Stimulated activated CD8-positive, alpha-beta memory T cell treated with anti-CD3 and anti-CD28 coated beads, Interleukin-7, amount 100 ng/mL, for 48 hours (primary cell): Measurements from ENCODE around the gene KRTAP5-4.
"Not testable (repeated sequence)": the region's sequence is repeated elsewhere in the genome, so short reads cannot be mapped to it uniquely, and the experiment has no call there.

Experiments
- DNase-seq, 2 donors: peaks; one replicate each; pipeline ENCODE4 v3.0.0-alpha.2; 2020; ENCODE audit warnings: low read depth in 1 of 2; ENCODE audit errors: extremely low read depth in 1 of 2

Gene KRTAP5-4

DNA sequence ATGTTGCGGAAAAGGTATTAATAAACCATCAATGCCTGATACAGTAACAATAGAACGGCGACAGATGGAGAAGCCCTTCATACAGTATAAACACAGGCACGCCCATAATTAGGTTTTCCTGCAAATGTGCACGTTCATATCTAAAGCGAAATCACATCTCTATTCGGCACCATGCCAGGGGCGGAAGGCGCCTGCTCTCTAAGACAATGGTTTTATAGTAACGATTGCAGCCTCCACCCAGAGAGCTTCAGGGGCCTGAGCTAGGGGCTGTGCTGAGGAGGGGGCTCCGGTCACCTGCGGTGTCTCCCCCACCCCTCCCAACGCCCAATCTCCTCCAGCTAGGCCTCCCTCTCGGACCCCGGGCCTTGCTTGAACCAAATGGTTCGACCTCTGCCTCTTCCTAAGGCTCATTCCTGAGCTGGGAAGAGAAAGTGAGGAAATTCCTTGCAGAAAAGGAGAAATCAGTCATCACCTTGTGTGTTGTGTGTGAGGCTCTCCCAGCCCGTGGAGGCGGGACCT lies 17.2 kb upstream of the KRTAP5-4 start:
- no peak for DNase-seq

DNA sequence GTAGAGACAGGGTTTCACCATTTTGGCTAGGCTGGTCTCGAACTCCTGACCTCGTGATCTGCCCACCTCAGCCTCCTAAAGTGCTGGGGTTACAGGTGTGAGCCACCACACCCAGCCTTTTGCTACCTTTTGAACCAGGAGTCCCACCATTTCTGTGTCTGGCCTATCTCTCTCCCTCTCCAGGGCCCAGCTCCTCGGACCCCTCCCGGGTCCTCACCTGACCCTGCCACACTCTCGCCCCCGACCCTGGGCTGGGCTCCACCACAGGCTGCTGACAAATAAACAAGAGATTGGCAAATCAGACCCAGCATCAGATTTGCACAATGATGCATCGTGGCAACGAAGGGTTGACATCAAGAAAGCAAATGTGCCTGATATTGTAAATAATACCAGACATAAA lies 16.4 kb upstream of the KRTAP5-4 start:
- DNase-seq, result no peak

DNA sequence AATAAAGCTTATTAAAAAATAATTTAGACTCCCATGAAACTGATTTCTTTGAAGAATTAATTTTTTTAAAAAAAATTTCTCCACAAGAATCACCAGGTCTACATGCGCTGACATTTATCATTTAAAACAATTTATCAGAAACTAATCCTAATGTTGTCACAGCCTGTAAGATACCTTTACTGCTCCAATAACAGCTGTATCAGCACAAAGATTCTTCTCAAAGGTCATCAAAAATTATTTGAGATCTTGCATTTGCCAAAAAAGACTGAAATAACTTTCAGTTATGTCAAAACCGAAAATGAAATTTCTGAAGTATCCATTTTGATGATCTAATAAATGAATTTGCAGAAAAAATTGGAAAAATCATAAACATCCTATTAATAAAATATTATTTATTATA lies 15.7 kb upstream of the KRTAP5-4 start:
- DNase-seq, result no peak

DNA sequence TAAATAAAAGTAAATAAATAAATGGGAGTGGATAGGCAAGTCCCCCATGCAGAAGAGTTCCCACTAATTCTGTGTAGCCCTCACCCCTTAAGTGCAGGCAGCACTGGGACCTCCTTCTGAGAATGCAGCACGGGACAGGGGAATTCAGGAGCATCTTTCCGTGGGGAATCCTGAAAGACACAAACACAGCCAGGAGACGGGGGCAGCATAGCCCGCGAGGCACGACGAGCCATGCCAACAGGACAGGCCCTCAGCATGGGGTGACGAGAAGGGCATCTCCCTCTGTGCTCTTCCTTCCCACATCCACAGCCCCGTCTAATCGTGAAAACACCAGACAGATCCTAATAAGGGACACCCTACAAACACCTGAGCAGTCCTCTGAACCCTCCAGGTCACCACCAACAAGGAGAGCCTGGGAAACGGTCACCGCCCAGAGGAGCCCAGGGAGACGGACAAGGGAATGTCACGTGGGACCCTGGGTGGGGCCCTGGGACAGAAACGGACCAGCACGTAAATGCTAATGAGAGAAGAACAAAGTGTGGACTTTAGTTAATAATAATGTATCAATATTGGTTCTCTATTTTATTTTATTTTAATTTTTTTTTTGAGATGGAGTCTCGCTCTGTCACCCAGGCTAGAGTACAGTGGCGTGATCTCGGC lies 14.5 kb upstream of the KRTAP5-4 start:
- no peak for DNase-seq

DNA sequence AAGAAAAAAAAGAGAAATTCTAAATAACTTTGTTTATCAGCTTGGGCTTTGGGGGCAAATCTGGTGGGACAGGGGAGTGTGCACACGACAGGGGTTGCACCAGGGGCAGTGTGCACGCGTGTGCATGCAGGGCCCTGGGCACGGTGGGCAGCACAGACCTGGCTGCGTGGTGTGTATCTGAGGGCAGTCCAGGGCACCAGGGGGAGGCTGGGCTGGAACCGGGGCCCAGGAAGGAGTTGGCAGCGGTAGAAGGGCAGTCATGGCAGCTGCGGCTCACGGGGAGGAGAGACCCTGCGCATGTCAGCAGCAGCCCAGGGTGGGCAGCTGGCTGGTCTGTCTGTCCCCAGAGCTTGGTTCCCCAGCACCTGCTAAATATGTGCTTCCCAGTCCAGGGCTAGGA lies 11.9 kb upstream of the KRTAP5-4 start:
- no peak for DNase-seq

DNA sequence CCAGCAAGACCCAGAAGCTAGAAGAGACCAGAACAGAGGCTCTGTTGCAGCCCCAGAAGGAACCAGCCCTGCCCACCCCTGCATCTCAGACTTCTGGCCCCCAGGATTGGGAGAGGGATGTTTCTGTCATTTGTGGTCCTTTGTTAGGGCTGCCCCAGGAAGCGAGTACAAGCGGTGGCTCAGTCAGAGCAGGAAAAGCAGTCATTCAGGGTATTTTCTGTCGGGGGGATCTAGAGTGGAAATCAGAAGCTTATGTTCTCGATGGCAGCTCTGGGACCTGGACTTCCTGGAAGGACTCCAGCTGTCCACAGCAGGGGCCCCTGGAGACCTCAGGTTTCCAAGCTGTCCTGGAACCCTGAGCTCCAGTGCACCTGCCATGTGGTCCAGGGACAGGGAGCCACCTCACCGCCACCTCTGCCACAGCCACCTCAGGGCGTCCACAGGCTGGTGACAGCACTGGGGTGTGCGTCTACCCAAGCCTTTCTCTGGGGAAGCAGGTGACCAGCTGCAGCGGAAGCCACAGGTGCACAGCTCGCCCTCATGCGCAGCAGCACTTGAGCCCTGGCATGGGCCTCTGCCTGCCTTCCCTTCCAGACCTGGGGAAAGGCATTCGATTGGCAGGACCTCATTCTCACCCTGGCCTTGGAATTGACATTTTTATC lies 10.2 kb upstream of the KRTAP5-4 start:
- no peak for DNase-seq

DNA sequence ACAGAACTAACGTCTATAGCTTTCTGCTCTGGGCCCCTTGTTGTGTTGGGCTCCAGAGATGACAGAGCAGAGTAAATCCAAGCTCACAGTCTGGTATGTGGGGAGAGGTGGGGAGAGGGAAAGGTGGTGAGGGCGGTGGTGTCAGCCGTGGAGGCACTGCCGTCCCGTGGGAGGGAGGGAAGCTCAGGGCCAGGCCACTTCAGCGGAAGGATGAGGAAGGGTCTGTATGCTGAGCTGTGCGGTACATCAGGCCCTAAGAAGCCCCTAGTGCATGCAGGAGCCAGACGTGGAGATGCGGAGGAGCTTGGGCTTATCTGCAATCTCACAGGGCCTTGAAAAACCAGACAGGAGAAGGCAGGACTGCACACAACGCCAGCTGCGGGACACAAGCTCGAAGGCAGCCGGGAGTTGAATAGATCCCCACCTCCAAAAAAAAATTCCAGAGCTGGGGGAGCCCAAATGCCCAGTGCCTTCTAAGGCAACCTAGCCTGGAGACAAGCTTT lies 9.2 kb upstream of the KRTAP5-4 start:
- no peak for DNase-seq

DNA sequence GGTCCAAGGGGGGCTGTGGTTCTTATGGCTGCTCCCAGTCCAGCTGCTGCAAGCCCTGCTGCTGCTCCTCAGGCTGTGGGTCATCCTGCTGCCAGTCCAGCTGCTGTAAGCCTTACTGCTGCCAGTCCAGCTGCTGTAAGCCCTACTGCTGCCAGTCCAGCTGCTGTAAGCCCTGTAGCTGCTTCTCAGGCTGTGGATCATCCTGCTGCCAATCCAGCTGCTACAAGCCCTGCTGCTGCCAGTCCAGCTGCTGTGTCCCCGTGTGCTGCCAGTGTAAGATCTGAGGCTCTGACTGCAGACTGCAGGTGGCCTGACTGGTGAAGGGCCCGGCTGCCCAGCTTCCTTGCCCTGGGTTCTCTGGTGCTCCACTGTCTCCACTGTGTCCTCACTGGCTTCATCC lies 8.3 kb upstream of the KRTAP5-4 start:
- DNase-seq, result no peak

DNA sequence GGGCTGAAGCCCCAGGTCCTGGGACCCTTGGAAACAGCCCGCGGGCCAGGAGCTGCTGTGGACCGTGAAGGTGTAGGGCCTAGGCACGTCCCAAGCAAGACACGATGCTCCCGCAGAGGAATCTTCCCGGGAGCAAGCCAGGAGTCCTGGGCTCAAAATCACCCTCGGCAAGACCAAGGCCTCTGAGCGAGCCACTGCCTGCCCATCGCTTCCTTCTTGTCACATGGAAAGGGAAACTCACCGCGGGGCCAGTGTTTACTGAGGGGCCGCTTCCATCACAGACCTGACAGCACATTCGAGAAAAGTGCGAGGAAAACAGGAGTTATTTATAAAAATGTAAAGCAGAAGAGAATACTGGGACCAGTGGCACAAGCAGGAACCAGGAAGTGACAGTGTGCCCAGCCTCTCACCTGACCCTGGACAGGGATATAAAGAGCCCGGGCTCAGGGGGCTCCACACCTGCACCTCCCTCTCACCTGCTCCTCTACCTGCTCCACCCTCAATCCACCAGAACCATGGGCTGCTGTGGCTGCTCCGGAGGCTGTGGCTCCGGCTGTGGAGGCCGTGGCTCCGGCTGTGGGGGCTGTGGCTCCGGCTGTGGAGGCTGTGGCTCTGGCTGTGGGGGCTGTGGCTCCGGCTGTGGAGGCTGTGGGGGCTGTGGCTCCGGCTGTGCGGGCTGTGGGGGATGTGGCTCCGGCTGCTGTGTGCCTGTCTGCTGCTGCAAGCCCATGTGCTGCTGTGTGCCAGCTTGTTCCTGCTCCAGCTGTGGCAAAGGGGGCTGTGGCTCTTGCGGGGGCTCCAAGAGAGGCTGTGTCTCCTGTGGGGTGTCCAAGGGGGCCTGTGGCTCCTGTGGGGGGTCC lies 7.6 kb upstream of the KRTAP5-4 start, which contains the start of gene KRTAP5-5:
KRTAP5-5 (plus strand) TSS at position 450 of the 860 bp plus-strand sequence; CDS start at position 516, 66 bp downstream.
- DNase-seq, result no peak

DNA sequence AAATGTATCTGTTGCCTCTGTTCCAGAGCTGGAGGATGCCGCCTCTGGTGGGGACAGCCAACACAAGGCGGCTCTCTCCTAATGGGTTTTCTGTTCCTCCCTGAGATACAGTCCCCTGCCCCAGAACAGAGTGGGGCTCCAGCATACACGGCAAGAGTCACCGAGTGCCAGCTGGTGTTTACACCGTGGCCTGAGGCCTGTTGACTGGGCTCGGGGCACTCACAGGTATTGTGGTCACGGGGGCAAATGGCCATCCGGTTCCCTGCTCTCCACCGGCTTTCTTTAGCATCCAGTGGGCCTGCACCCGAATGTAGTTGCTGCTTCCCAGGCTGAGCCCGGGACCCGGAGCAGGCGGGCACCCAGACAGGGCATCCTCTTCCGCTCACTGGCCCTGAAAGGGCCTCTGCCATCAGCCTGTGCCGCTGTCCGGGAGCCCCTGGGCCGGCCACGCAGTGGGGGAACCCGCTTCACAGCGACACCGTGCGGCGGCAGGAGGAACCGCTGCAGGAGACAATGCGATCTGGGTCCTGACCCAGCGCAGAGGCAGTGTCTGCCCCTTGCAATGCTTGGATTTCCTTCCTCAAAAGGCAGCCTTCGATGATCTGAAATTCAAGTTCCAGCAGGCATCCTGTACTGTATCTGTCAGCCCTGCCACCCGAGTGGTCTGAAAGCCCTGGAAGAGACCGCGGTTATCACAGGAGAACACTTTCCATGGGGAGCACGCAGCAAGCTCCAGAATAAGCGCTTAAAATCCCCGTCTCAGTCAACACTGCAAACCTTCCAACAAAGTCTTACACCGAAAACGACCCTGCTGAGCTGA lies 6.8 kb upstream of the KRTAP5-4 start:
- peak; percentile 16 to 27 for DNase-seq

DNA sequence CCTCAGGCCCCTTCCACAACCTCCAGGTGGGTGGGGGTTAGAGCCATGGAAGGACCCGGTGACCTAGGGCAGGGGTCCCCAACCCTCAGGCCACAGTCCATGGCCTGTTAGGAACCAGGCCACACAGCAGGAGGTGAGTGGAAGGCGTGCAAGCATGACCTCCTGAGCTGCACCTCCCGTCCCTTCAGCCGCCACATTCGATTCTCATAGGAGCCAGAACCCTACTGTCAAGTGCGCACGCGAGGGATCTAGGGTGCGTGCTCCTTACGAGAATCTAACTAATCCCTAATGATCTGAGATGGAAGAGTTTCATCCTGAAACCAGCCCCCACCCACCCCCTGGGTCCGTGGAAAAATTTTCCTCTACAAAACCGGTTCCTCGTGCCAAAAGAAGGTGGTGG lies 3.6 kb upstream of the KRTAP5-4 start:
- DNase-seq, result no peak

DNA sequence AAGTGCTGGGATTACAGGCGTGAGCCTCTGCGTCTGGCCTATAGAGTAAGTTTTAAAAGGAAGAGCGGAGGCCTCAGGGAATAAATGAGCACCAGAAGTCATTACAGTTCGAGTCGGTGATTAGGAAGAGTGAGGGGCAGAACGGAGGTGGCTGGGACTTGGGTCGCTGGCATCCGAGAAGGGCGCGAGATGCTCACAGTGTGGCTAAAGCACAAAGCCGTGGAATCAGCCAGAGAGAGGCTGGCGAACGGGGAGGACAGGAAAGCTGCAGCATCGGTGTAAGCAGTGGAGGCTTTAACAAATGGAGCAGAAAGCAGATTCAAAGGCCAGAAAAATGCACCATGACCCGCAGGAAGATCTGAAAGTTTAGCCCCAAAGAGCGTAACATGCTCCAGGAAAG lies 2.7 kb upstream of the KRTAP5-4 start:
- no peak for DNase-seq

DNA sequence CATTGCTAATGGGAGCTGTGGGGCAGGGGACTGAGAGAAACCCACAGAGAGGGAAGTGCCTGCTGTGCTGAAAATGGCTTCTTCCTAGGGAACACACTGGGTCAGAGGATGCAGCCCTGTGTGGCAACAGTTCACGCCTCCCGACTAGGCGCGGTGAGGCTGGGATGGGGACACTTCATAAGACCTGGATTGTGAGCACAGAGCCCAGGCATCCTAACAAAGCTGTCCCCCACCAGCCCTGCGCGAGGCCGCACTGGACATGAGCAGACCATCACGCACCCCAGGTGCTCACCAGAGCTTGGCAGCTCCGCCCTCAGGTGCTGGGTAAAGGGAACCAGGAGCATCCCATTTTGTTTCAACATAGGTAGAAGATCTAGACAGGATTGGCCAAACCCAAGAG lies 1.8 kb upstream of the KRTAP5-4 start:
- no peak for DNase-seq

DNA sequence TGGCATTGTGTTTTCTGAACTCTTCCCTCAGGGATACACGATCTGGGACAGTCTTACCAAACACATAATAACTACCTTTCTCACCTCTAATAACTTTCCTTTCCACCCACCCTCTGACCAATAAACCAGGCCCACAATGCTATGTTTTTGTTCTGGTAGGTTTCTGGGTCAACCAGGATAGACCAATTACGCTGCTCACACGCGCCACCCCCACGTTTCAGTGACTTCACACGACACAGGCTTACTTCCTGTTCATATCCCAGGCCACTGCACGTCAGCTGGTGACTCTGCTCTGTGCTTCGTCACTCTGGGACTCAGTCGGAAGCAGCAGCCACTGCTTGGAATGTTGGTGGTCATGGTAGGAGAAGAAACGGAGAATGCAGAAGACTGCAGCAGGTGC lies 2.5 kb downstream of the KRTAP5-4 start:
- DNase-seq, result no peak

DNA sequence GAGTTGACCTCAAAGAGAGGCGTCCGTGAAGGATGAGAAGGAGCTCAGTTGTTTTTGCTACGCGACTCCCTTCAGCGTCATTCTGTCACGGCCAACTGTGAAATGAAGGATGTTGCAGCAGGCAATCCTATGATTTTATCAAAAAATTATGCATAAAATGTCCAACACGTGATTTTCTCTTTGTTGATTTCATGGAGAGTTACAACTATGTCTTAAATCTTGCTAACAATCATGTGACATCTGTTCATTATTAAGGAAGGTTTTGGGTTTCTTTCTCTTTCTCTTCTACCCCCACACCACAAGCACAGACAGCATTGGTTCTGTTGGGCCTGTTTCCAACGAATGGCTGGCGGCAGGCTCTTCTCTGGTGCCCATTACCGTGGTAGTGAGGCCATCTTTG lies 3.7 kb downstream of the KRTAP5-4 start:
- no peak for DNase-seq

DNA sequence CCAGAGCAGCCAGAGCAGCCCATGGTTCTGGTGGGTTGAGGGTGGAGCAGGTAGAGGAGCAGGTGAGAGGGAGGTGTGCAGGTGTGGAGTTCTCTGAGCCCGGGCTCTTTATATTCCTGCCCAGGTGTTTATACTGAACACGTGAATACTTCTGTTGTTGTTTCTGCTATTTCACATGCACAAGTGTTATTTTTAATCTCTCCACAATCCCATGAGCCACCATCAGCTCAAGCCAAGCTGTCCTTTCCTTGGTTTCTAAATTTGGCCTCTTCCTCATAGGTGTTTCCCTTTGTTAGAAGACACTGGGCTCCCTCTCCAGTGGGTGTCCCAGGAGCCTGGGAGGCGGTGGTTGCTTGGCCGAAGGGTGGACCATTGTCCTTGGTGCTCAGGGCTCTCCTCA lies 13.6 kb downstream of the KRTAP5-4 start, which contains the start of gene KRTAP5-3:
KRTAP5-3 (minus strand) TSS at position 101 of the 400 bp plus-strand sequence; CDS start at position 23, 78 bp downstream.
- no peak for DNase-seq

DNA sequence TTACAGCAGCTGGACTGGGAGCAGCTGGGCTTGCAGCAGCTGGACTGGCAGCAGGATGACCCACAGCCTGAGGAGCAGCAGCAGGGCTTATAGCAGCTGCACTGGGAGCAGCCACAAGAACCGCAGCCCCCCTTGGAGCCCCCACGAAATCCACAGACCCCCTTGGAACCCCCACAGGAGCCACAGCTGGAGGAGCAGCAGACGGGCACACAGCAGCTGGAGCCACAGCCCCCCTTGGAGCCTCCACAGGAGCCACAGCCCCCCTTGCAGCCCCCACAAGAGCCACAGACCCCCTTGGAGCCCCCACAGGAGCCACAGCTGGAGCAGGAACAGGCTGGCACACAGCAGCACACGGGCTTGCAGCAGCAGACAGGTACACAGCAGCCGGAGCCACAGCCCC lies 14.0 kb downstream of the KRTAP5-4 start:
- DNase-seq, result not testable (repeated sequence)

DNA sequence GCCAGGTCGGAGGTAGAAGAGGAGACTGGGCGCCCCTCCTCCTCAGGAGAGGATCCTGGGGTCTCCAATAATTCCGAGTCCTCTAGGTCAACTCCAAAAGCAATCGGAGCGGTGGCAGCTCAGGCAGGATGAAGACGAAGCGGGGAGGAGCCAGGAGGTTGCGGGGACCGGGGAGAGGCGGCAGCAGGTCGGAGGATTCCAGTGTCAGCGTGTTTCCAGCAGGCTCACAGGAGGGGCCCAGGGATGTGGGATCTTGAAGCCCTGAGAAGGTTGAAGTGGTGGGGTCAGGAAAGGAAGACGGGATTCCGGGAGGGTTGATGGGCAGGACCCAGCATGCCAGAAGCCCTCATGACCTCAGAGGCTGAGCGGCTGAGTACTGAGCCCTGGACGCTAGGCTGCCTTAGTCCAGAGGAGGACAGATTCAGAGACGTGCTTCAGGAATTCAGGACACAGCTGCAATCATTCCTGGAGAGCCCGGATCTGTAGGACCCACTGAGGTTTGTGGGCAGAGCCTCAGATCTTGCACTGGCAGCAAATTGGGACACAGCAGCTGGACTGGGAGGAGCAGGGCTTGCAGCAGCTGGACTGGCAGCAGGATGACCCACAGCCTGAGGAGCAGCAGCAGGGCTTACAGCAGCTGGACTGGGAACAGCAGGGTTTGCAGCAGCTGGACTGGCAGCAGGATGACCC lies 14.6 kb downstream of the KRTAP5-4 start:
- DNase-seq, result not testable (repeated sequence)

DNA sequence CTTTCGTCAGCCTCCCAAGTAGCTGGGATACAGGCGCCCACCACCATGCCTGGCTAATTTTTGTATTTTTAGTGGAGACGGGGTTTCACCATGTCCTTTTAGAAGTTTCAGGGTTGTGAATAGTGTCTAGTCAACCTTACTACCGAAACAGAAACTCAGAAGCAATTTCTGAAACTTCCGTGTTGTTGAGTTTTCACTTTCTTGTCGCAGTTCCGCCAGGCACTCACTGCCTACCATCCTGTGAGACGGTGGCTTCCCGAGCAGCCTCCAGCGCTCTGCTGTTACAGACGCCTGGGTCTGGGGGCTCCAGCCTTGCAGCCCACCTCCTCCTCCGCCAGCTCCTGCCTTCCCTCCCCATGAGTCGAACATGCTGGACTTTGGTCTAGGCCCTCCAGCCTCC lies 16.0 kb downstream of the KRTAP5-4 start:
- not testable (repeated sequence) for DNase-seq

DNA sequence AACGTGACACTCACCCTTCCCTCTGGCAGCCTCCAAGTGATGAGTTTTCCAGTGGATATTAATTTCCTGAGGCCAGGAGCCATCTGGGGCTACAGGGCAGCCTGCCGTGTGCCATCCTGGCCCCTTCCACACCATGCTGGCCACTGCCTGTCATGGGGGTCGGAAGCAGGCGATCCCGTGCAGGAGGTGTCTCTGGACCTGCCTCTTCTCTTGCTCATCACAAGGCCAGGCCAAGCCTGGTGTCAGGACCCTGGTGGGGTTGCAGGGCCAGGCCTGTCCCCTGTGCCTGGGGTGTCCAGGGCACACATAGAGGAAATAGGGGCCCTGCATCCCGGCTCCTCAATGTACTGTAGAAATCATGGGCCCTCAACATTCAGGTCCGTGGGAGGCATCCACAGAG lies 17.2 kb downstream of the KRTAP5-4 start:
- DNase-seq, result no peak
